ENCODE results near the gene HNRNPA1L2. TPM values are rescaled to one million over a fixed set of nuclear protein-coding genes. Genes with fewer than 3 reads are reported as not detected.

The HNRNPA1L2 gene
- total RNA-seq, 1 experiment from 2014 or later = 6.2 TPM

GRCh38 chr13:52617070-52618060 is 24.9 kb upstream of the HNRNPA1L2 start:
- DNase-seq (ENCODE audit: low read depth, low spot score) (peak; percentile 78), ATAC-seq (peak; percentile 96)
- Histone ChIP-seq H4K20me1 (ENCODE audit: insufficient read depth) (no peaks in the 10 kb centered on the region), H3K27me3 (ENCODE audit: insufficient read depth, low read length) (no peaks in the 10 kb centered on the region), H3K9me3 (ENCODE audit: control insufficient read depth in 1 of 2, insufficient read depth in 1 of 2, low read depth in 1 of 2, low read length in 2 of 2) (no peaks in the 10 kb centered on the region), H3K27ac (ENCODE audit: low read depth, low read length) (peak overlapping the region; percentile 74), H3K36me3 (ENCODE audit: control insufficient read depth in 1 of 2, insufficient read depth in 2 of 2, low read length in 2 of 2) (no peaks in the 10 kb centered on the region), H3K9me2 (ENCODE audit: insufficient read depth) (no peaks in the 10 kb centered on the region), H3K9ac (ENCODE audit: low read length) (peak overlapping the region; percentile 74), H3K4me3 (replicated peaks in 1 of 2; ENCODE audit: low read depth in 1 of 2, low read length in 2 of 2) (peak overlapping the region; percentile 68 to 84), H3K4me2 (ENCODE audit: low read length) (peak overlapping the region; percentile 91), H3K79me2 (ENCODE audit: insufficient read depth, low read length) (peaks cover 26% of the 10 kb centered on the region), H3K4me1 (ENCODE audit: control insufficient read depth in 1 of 2, insufficient read depth in 2 of 2, low read length in 2 of 2) (peaks cover 14 to 23% of the 10 kb centered on the region in 2 experiments), H2AFZ (ENCODE audit: low read depth, low read length, poor library complexity, severe bottlenecking) (no peak overlapping the region)
- TF ChIP-seq CBX3 (IDR thresholded peaks at IDR 0.05; ENCODE audit: low read depth) (peak; percentile 97), SRF (IDR thresholded peaks at IDR 0.05; ENCODE audit: low read depth) (peak; percentile 83), POLR2AphosphoS5 (IDR thresholded peaks at IDR 0.05; ENCODE audit: low read depth, low read length) (peak; percentile 91), ZBTB33 (IDR thresholded peaks at IDR 0.05; ENCODE audit: extremely low read depth, insufficient replicate concordance, low read length) (peak; percentile 62), EZH2phosphoT487 (IDR thresholded peaks at IDR 0.05; ENCODE audit: borderline replicate concordance) (no peak), CEBPB (IDR thresholded peaks at IDR 0.05; ENCODE audit: low read depth) (peak; percentile 52; the same call in 1 of the 2 replicates), ZFX (IDR thresholded peaks at IDR 0.05) (no peak), POLR2A (IDR thresholded peaks at IDR 0.05; ENCODE audit: borderline replicate concordance, extremely low read depth, insufficient read depth, insufficient read length) (no peak), ZNF274 (IDR thresholded peaks at IDR 0.05; ENCODE audit: low read depth, low read length) (no peak), YY1 (IDR thresholded peaks at IDR 0.05; ENCODE audit: extremely low read depth, insufficient replicate concordance, low read depth, low read length) (peak; percentile 79), SIN3A (IDR thresholded peaks at IDR 0.05; ENCODE audit: low read depth) (peak; percentile 81), JUND (IDR thresholded peaks at IDR 0.05) (peak; percentile 42; the same call in 1 of the 2 replicates), EZH2 (IDR thresholded peaks at IDR 0.05) (no peak), ELF1 (IDR thresholded peaks at IDR 0.05; ENCODE audit: borderline replicate concordance, low read depth) (peak; percentile 60), FOSL1 (IDR thresholded peaks at IDR 0.05; ENCODE audit: low read depth) (no peak), TCF7L2 (IDR thresholded peaks at IDR 0.05; ENCODE audit: borderline replicate concordance, extremely low read depth, insufficient read depth, insufficient read length) (no peak), RAD21 (IDR thresholded peaks at IDR 0.05; ENCODE audit: low read depth) (0 out of 2 replicates have a peak, but pooled peaks have one; percentile 5), EGR1 (IDR thresholded peaks at IDR 0.05; ENCODE audit: low read depth) (peak; percentile 46; the same call in 1 of the 2 replicates), SP1 (IDR thresholded peaks at IDR 0.05; ENCODE audit: low read depth) (peak; percentile 75)
- TF ChIP-seq, protein P1, sequence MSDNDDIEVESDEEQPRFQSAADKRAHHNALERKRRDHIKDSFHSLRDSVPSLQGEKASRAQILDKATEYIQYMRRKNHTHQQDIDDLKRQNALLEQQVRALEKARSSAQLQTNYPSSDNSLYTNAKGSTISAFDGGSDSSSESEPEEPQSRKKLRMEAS (IDR thresholded peaks at IDR 0.05) = peak; percentile 82
- TF ChIP-seq, protein P2, sequence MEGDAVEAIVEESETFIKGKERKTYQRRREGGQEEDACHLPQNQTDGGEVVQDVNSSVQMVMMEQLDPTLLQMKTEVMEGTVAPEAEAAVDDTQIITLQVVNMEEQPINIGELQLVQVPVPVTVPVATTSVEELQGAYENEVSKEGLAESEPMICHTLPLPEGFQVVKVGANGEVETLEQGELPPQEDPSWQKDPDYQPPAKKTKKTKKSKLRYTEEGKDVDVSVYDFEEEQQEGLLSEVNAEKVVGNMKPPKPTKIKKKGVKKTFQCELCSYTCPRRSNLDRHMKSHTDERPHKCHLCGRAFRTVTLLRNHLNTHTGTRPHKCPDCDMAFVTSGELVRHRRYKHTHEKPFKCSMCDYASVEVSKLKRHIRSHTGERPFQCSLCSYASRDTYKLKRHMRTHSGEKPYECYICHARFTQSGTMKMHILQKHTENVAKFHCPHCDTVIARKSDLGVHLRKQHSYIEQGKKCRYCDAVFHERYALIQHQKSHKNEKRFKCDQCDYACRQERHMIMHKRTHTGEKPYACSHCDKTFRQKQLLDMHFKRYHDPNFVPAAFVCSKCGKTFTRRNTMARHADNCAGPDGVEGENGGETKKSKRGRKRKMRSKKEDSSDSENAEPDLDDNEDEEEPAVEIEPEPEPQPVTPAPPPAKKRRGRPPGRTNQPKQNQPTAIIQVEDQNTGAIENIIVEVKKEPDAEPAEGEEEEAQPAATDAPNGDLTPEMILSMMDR (IDR thresholded peaks at IDR 0.05 in 2 of 3, conservative IDR thresholded peaks at IDR 0.05 in 1 of 3; ENCODE audit: borderline replicate concordance in 1 of 3, insufficient read depth in 1 of 3, low read depth in 2 of 3, low read length in 2 of 3) = no peak
- TF ChIP-seq, protein P3, sequence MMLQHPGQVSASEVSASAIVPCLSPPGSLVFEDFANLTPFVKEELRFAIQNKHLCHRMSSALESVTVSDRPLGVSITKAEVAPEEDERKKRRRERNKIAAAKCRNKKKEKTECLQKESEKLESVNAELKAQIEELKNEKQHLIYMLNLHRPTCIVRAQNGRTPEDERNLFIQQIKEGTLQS (IDR thresholded peaks at IDR 0.05) = no peak
- ChIA-PET CTCF (interaction anchor here (1.0 to 2.7 kb wide), 5 partner anchors 35 to 351 kb away, joined by 3 to 9 read pairs (median 5); partner anchors contain the start of genes SUGT1 and VPS36), POLR2A (interaction anchor here (1.0 to 3.2 kb wide), 4 partner anchors 9 to 192 kb away, joined by 3 to 32 read pairs (median 4); partner anchors contain the start of gene SUGT1), RAD21 (ENCODE audit: low non-redundant PET in 1 of 2, low total read pairs in 2 of 2, uncharacterized antibody in 2 of 2, unreplicated experiment in 2 of 2) (interaction anchor here in 1 of 2 experiments (1.2 kb wide), 1 partner anchor 35 kb away, joined by 4 read pairs; the partner anchor contains the start of gene SUGT1)
- intact Hi-C loops (cut with micrococcal nuclease) = loop anchor here (1.0 kb wide), 1 partner anchor 35 kb away; the partner anchor contains the start of gene SUGT1
- BruUV-seq (replicated peaks) = TSS peak; percentile 74

Data from HCT116 (cell line).